ENCODE results near the gene SLC41A2. TPM values are rescaled to one million over a fixed set of nuclear protein-coding genes. Genes with fewer than 3 reads are reported as not detected.
"Not testable (repeated sequence)": the region's sequence is repeated elsewhere in the genome, so short reads cannot be mapped to it uniquely, and the experiment has no call there.

Gene SLC41A2
- total and polyA plus RNA-seq, 2 of the 4 experiments (the other 2 are of a cell fraction) = 1.5 to 6.8 TPM

- Histone ChIP-seq H3K9ac (ENCODE audit: low read depth, low read length) (no peak overlapping the region), H3K9me1 (ENCODE audit: insufficient read depth, low read length) (no peaks in the 10 kb centered on the region), H4K8ac (ENCODE audit: low read depth in 2 of 2, low read length in 2 of 2) (no peak overlapping the region), H3K27me3 (ENCODE audit: control insufficient read depth, insufficient read depth, low read length) (peaks cover 5% of the 10 kb centered on the region; the same call in 1 of the 2 replicates), H3K56ac (ENCODE audit: extremely low read depth, insufficient read depth, low read length) (no peak overlapping the region), H4K91ac (ENCODE audit: insufficient read depth, low read depth, low read length) (no peak overlapping the region), H4K20me1 (ENCODE audit: insufficient read depth, low read length) (no peaks in the 10 kb centered on the region), H3K4me3 (ENCODE audit: insufficient read depth, low read depth, low read length) (no peak overlapping the region), H2BK15ac (ENCODE audit: low read depth, low read length) (no peak overlapping the region), H3K4me1 (ENCODE audit: control insufficient read depth, insufficient read depth, low read length) (no peaks in the 10 kb centered on the region), H3K14ac (replicated peaks; ENCODE audit: low read depth, low read length) (no peak overlapping the region), H3K4me2 (ENCODE audit: low read depth, low read length) (no peak overlapping the region), H3K36me3 (ENCODE audit: control insufficient read depth, insufficient read depth, low read length) (no peaks in the 10 kb centered on the region), H3K27ac (ENCODE audit: insufficient read depth, low read length) (no peak overlapping the region), H2BK20ac (ENCODE audit: low read depth, low read length) (no peak overlapping the region), H2BK120ac (ENCODE audit: low read depth, low read length) (no peak overlapping the region), H3K9me3 (ENCODE audit: control insufficient read depth, insufficient read depth, low read length) (peaks cover 11% of the 10 kb centered on the region), H3K23ac (ENCODE audit: low read depth, low read length) (no peak overlapping the region), H3K18ac (ENCODE audit: low read depth, low read length) (no peak overlapping the region), H2AFZ (replicated peaks; ENCODE audit: low read length, poor library complexity) (no peak overlapping the region), H2BK5ac (ENCODE audit: low read depth, low read length, poor library complexity, severe bottlenecking) (no peak overlapping the region), H2AK5ac (ENCODE audit: low read depth, low read length) (no peak overlapping the region), H3K79me1 (ENCODE audit: low read depth in 1 of 2, low read length in 2 of 2) (no peaks in the 10 kb centered on the region), H2AK9ac (replicated peaks; ENCODE audit: low read depth, low read length, poor library complexity) (no peak overlapping the region), H4K5ac (ENCODE audit: low read depth, low read length) (no peak overlapping the region), H3K4ac (ENCODE audit: low read depth, low read length) (no peak overlapping the region)
- intact Hi-C loops (cut with micrococcal nuclease) = no loop called here
- ChIA-PET CTCF (interaction anchor here (1.0 kb wide), 1 partner anchor 13 kb away, joined by 3 read pairs; no protein-coding TSS in a partner anchor), POLR2A (ENCODE audit: unreplicated experiment) (no interaction called here)
- in situ Hi-C loops (cut with MboI; ENCODE audit: low sequenced_read_pairs) = no loop called here
- no TSS peak for BruUV-seq (replicated peaks)
- ATAC-seq (ENCODE audit: low read depth) (no peak), DNase-seq (no peak)
- dilution Hi-C loops (cut with HindIII; ENCODE audit: low sequenced_read_pairs, unreplicated experiment) = no loop called here
- TF ChIP-seq CTCF (conservative IDR thresholded peaks at IDR 0.05; ENCODE audit: low read depth, low read length) (no peak), MAZ (IDR thresholded peaks at IDR 0.05; ENCODE audit: borderline replicate concordance, low read depth, low read length) (no peak), BHLHE40 (IDR thresholded peaks at IDR 0.05; ENCODE audit: low read depth, low read length) (no peak), RFX5 (IDR thresholded peaks at IDR 0.05; ENCODE audit: low read depth, low read length) (no peak), MAFK (IDR thresholded peaks at IDR 0.05; ENCODE audit: low read depth, low read length) (no peak)
- 100% methylated on average over 2 of the region's 3 CpGs; no CpG with 5 or more reads in 1 of the 2 experiments for WGBS, 2 experiments (ENCODE audit: extremely low coverage in 2 of 2, insufficient read length in 1 of 2)
Observed at GRCh38 chr12:104944252-104944651, 13.8 kb downstream of the SLC41A2 start.

- H3K4me1 ChIP-seq (ENCODE audit: control insufficient read depth, insufficient read depth, low read length); H3K14ac ChIP-seq (replicated peaks; ENCODE audit: low read depth, low read length); H3K23ac ChIP-seq (ENCODE audit: low read depth, low read length); H2AK5ac ChIP-seq (ENCODE audit: low read depth, low read length); H4K8ac ChIP-seq (ENCODE audit: low read depth in 2 of 2, low read length in 2 of 2); POLR2A ChIA-PET (ENCODE audit: unreplicated experiment); H3K4me2 ChIP-seq (ENCODE audit: low read depth, low read length); H2BK5ac ChIP-seq (ENCODE audit: low read depth, low read length, poor library complexity, severe bottlenecking); H2AK9ac ChIP-seq (replicated peaks; ENCODE audit: low read depth, low read length, poor library complexity); H3K4me3 ChIP-seq (ENCODE audit: insufficient read depth, low read depth, low read length); H3K9ac ChIP-seq (ENCODE audit: low read depth, low read length); H3K27me3 ChIP-seq (ENCODE audit: control insufficient read depth, insufficient read depth, low read length); BruUV-seq (replicated peaks); H2BK20ac ChIP-seq (ENCODE audit: low read depth, low read length); H4K5ac ChIP-seq (ENCODE audit: low read depth, low read length); dilution Hi-C loops (cut with HindIII; ENCODE audit: low sequenced_read_pairs, unreplicated experiment); H3K27ac ChIP-seq (ENCODE audit: insufficient read depth, low read length); H3K79me1 ChIP-seq (ENCODE audit: low read depth in 1 of 2, low read length in 2 of 2); H2AFZ ChIP-seq (replicated peaks; ENCODE audit: low read length, poor library complexity); CTCF ChIA-PET; H3K56ac ChIP-seq (ENCODE audit: extremely low read depth, insufficient read depth, low read length); H4K20me1 ChIP-seq (ENCODE audit: insufficient read depth, low read length); in situ Hi-C loops (cut with MboI; ENCODE audit: low sequenced_read_pairs); ATAC-seq (ENCODE audit: low read depth); H3K4ac ChIP-seq (ENCODE audit: low read depth, low read length); intact Hi-C loops (cut with micrococcal nuclease); H2BK120ac ChIP-seq (ENCODE audit: low read depth, low read length); H2BK15ac ChIP-seq (ENCODE audit: low read depth, low read length); H3K18ac ChIP-seq (ENCODE audit: low read depth, low read length); H4K91ac ChIP-seq (ENCODE audit: insufficient read depth, low read depth, low read length); DNase-seq; H3K9me1 ChIP-seq (ENCODE audit: insufficient read depth, low read length); H3K36me3 ChIP-seq (ENCODE audit: control insufficient read depth, insufficient read depth, low read length): not testable (repeated sequence)
- WGBS, 2 experiments (ENCODE audit: extremely low coverage in 2 of 2, insufficient read length in 1 of 2) = no CpG with 5 or more reads among the region's 8 CpGs
- peaks cover 11% of the 10 kb centered on the region for H3K9me3 ChIP-seq (ENCODE audit: control insufficient read depth, insufficient read depth, low read length)
Observed at GRCh38 chr12:104943401-104943800, 14.7 kb downstream of the SLC41A2 start.
